ENCODE measurements around the gene TBX1. TPM values are rescaled to one million over a fixed set of nuclear protein-coding genes. Genes with fewer than 3 reads are reported as not detected.

TBX1 gene
- total RNA-seq, 1 donor from 2014 or later, result not detected

DNA sequence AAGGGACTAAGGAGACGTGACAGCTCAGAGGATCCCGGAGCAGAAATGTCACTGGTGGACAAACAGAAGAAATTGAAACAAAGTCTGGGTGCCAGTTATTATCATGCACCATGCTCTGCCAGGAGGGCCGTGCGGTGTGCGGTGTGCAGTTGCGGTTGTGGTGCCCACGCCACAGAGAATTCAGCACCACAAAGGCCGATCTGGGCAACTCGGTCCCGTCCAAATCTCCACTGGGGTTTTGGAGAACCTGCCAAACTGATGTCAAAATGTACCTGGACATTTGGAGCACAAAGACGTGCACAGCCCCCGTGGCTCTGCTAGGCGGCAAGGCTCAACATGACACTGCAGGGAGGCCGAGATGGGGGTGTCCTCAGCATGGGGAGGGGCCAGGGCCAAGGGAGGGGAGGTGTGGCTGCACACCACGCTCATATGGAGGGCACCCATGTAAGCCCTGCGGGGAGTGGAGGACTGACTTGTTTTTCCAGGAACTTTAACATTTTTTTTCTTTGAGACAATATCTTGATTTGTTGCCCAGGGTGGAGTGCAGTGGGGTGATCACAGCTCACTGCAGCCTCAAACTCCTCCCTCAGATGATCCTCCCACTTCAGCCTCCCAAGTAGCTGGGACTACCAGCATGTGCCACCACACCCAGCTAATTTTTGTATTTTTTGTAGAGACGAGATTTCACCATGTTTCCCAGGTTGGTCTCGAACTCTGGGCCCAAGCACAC is 54.7 kb downstream of the TBX1 start:
- no peak overlapping the region for H3K4me3 ChIP-seq (ENCODE audit: low read depth, low read length)
- no peak for DNase-seq (ENCODE audit: low read depth)
- TF ChIP-seq, protein P1, sequence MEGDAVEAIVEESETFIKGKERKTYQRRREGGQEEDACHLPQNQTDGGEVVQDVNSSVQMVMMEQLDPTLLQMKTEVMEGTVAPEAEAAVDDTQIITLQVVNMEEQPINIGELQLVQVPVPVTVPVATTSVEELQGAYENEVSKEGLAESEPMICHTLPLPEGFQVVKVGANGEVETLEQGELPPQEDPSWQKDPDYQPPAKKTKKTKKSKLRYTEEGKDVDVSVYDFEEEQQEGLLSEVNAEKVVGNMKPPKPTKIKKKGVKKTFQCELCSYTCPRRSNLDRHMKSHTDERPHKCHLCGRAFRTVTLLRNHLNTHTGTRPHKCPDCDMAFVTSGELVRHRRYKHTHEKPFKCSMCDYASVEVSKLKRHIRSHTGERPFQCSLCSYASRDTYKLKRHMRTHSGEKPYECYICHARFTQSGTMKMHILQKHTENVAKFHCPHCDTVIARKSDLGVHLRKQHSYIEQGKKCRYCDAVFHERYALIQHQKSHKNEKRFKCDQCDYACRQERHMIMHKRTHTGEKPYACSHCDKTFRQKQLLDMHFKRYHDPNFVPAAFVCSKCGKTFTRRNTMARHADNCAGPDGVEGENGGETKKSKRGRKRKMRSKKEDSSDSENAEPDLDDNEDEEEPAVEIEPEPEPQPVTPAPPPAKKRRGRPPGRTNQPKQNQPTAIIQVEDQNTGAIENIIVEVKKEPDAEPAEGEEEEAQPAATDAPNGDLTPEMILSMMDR (conservative IDR thresholded peaks at IDR 0.05; ENCODE audit: low read depth, low read length), result no peak

DNA sequence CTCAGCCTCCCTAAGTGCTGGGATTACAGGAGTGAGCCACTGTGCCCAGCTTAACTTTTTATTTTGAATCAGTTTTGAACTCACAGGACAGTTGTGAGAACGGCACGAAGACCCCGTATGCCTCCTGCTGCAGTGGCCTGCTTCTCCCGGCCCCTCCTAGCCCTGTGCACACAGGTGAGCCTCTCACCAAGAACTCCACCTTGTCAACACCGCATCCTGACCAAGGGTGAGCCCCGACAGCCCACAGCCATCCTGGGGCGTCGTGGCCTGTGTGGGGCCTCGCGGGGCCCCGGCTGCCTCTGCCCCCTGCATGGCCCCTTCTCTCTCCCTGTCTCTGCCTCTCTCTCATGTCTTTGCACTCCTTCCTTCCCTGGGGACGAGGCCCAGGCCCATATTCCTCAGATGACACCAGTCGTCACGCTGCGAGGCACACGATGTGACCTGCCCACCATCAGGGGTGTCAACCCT is 55.3 kb downstream of the TBX1 start:
- DNase-seq (ENCODE audit: low read depth), result no peak
- TF ChIP-seq, protein P1 (conservative IDR thresholded peaks at IDR 0.05; ENCODE audit: low read depth, low read length), result no peak

DNA sequence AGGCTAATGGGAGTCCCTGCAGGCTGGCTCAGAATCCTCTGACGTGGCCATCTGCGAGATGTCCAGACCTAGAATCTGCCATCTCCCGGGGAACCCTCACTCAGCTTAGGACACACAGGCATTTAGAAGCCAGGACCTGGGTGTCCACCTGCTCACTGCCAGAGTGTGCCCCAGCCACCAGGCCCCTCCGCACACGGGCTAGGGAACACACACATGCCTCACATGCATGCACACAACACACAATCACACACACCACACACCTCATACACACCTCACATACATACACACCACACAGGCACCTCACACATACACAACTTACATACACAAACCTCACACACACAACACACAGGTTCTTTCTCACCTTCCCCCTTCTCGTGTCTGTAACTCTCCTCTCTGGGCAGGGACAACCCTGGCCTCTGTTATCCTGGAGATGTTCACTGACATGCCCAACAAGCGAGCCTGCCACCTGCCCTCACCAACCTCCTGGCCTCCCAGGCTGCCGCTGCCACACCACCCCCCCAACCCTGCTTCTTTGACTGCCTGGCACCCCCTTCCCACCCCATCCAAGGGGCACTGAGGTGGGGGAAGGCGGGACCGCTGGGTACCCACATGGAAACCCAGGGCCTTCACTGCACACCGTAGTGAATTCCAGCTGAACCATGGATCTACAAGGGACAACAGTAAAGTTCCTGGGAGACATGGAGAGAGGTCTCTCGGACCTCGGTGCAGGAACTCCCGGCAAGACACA is 56.0 kb downstream of the TBX1 start:
- TF ChIP-seq, protein P1 (conservative IDR thresholded peaks at IDR 0.05; ENCODE audit: low read depth, low read length), result no peak
- H3K4me3 ChIP-seq (ENCODE audit: low read depth, low read length), result no peak overlapping the region
- no peak for DNase-seq (ENCODE audit: low read depth)

More for the DNA sequence above, 55.3 kb downstream of the TBX1 start:
- H3K4me3 ChIP-seq (ENCODE audit: low read depth, low read length), result no peak overlapping the region

Other genes with a start within 250 kb of the TBX1 start
- gene CLDN5, start 236.4 kb upstream of the TBX1 start, total RNA-seq, result 0.29 and 1.2 TPM in 2 replicates
- gene SEPTIN5, start 46.3 kb upstream of the TBX1 start, total RNA-seq, result 3.7 and 3.9 TPM in 2 replicates
- 0.81 TPM in 1 of 2 replicates, not detected in the other for gene GP1BB, start 37.2 kb upstream of the TBX1 start, total RNA-seq
- gene GNB1L, start 94.1 kb downstream of the TBX1 start, total RNA-seq, result 11.5 and 23.3 TPM in 2 replicates
- 10.5 and 15.9 TPM in 2 replicates for gene RTL10, start 94.1 kb downstream of the TBX1 start, total RNA-seq
- 233 and 272 TPM in 2 replicates for gene COMT, start 181.0 kb downstream of the TBX1 start, total RNA-seq
- gene TXNRD2, start 181.0 kb downstream of the TBX1 start, total RNA-seq, result 5.8 and 34.7 TPM in 2 replicates